COR-L47 (cell line): ENCODE data around the gene RUNX1.

ENCODE experiments used
- DNase-seq: peaks from one replicate; lab custom pipeline; 2025; lab: John Stamatoyannopoulos, UW

Gene RUNX1

DNA sequence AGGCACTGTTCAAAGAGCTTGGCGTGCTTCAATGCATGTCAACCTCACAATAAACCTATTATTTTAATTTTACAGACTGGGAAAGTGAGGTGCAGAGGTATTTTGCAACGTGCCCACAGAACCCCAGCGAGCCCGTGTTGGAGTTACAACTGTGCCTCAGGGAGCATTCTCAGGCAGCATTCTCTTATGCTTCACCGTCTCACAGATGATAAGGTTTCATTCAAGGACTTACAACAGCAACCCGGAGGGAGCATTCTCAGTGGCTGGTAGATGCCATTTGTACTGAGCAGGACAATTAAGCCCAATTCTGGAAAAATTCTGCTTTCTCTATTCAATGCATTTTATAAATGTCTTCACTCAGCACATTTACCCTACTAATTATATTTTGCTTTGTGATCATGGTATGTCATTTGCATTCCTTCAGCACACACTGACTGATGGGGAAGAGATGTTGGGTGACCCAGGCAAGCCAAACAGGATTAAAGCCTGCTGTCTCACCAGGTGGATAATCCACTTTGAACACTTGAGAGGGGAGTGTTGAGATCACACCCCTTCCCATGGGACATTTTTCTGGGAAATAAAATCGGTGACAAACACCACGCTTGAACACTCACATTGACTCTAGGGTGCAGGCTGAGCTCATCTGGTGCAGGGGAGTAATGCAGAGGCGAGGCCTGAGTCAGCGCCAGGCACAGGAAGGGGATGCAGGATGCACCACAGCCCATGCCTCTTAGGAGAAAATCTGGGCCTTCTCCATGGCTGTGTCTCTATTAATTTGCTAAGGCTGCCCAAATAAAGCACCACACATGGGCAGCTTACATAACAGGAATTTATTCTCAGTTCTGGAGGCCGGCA, 266.4 kb downstream of the RUNX1 start:
- no peak for DNase-seq

DNA sequence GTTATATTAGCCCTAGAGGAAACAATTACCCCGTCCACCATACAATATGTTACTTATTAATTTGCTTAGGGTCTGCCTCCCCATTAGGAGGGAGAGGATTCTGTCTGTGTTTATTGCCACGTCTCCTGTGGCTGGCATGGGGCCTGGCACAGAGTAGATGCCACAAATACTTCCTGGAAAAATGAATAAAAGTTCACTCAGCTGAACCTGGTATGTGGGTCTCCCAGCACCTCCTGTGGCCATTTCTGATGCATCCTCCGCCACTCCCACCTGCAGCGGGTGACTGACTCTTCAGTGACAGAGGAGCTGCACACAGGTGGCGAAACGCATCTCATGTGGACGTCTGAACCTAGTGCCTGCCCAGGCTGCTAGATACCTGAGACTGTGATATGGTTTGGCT, 267.6 kb downstream of the RUNX1 start:
- no peak for DNase-seq

GRCh38 chr21:34779860-34780259, 269.2 kb downstream of the RUNX1 start:
- DNase-seq: no peak

DNA sequence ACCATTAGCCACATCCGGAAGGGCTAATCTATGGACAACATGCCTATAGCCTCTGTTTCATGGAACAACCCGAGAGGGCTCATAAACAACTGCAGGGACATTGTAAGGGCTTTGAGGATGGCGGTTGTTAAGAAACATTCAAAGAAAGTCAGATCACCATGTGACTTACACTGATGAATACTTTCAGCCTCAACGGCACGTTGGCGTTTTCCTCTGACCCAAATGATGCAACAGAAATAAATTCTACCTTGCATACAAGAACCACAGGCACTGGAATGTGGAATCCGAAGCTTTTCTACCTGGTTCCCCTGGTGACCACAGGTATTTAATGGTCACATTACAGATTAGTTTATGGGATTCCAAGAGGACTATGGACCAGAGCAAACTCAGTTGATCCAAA, 273.3 kb downstream of the RUNX1 start:
- DNase-seq: no peak

DNA sequence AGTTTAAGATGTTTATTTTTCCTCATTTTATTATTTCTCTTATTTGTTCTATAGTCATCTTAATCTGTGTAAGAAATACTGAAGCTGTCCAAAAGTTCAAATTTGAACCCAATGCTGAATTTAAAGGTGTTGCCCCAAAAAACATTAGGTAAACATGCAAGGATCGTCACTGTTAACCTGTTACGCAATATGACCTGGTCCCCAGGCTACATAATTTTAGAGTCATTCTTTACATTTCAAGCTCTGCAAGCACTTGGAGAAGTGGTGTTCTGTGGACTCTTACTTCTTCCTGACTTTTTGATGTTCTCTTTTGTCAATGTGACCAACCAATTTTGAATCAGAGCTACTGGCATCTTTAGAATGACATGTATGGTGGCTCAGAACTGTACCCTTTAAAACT, 274.4 kb downstream of the RUNX1 start:
- no peak for DNase-seq

DNA sequence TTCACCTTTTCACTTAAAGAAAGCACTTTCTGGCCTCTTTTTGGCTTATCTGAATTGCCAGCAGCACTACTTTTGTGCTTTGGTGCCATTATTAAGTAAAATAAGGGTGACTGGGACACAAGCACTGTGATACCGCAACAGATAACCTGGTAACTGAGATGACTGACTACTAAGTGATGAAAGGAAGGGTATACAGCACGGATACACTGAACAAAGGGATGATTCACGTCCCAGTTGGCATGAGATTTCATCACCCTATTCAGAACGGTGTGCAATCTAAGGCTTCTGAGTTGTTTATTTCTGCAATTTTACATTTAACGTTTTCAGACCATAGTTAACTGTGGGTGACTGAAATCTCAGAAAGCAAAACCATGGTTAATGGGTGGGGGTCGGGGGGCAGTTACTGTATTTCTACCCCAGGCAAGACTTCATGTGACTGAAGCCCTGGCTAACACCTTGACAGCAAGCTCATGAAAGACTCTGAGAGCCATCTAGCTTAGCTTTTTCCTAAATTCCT, 277.5 kb downstream of the RUNX1 start:
- DNase-seq: no peak

- no peak for DNase-seq
Measured at GRCh38 chr21:34770576-34770975, 278.5 kb downstream of the RUNX1 start.

GRCh38 chr21:34768326-34768725, 280.8 kb downstream of the RUNX1 start:
- DNase-seq: no peak

DNA sequence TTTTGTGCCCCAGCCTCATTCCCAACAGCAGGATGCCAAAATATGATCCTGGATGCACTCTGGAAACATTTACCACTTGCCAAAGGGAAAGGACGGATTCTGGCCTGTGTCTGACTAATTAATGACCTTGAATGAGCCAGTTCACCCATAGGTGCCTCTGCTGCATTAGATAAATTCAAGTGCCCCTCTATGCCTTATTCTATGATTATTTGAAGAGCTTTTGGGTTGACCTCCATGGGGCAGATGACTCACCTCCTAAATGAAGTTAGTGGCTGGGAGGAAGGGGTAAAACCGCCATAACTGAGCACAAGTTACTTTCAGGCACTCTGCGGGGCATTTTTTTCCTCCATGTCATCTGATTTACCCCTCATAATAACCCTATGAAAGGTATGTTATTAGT, 282.2 kb downstream of the RUNX1 start:
- DNase-seq: no peak

GRCh38 chr21:34765619-34766018, 283.5 kb downstream of the RUNX1 start:
- DNase-seq: no peak

DNA sequence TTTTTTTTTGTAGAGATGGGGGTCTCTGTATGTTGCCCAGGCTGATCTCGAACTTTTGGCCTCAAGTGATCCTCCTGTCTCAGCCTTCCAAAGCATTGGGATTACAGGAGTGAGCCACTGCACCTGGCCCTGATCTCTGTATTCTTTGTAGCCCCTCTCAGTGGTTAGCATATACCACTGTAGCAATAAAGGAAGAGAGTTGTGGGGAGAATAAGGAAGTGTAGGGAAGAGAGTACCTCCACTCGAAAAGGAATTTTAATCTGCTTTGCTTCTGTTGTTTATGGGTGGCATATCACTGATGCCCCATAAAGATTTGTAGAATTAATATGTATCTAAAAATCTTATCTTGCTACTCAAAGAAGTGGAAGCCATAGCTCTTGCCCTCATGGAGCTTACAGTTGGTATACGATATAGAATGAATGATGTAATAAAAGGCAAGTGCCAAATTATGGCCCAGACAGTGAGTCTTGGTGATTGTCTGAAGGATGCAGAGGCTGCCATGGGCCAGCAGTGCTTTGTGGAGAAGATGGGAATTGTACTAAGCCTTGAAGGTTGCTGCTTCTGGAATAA, 284.3 kb downstream of the RUNX1 start:
- no peak for DNase-seq

GRCh38 chr21:34762786-34763185, 286.3 kb downstream of the RUNX1 start:
- no peak for DNase-seq

DNA sequence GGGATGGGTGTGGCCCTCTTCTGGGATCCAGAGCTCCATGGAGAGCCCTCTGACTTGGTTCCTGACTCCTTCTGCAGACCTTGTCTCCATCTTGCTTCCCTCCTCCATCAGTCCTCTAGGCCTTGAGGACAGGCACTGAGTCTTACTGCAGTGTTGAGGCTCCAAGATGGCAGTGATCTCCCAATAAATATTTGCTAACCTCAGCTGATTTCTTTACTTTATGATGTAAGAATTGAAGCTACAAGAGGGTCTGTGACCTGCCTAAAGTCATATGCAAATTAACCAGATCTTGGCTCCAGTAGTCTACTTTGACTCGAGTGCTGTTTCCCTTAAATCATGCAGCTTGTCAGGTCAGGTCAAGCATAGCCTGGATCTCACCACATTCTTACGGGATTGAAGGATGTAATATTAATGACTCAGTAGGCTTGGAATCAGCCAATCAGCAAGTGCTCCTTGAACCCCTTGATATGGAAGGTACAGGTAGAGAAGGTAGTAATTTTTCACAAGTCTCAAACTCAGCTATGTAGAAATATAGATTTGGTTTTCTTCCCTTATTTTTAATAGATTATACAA, 287.3 kb downstream of the RUNX1 start:
- no peak for DNase-seq

GRCh38 chr21:34754690-34755647, 294.1 kb downstream of the RUNX1 start:
- no peak for DNase-seq

GRCh38 chr21:34748862-34749261, 300.2 kb downstream of the RUNX1 start:
- DNase-seq: no peak

- peak; percentile 73 for DNase-seq
Measured at GRCh38 chr21:34745557-34746255, 303.4 kb downstream of the RUNX1 start.

- DNase-seq: peak; percentile 23
Measured at GRCh38 chr21:34744801-34745200, 304.3 kb downstream of the RUNX1 start.

GRCh38 chr21:34743831-34744230, 305.3 kb downstream of the RUNX1 start:
- no peak for DNase-seq

DNA sequence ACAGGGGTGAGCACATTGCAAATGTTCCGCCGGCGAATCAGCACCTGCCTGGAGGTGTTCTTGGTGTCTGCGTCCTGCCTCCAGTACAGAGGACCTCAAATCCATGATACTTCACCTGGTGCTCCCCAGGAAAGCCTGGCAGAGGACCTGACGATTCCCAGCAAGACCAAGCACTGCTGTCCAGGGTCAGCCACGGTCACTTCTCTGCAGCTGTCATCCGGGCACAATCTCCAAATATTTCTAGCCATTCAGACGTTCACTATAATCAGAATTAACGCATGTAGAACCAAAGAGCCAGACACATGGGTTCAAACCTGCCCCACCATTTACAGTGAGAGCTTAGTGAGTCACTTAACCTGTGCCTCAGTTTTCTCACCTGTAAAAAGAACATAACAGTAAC, 305.8 kb downstream of the RUNX1 start:
- DNase-seq: no peak

DNA sequence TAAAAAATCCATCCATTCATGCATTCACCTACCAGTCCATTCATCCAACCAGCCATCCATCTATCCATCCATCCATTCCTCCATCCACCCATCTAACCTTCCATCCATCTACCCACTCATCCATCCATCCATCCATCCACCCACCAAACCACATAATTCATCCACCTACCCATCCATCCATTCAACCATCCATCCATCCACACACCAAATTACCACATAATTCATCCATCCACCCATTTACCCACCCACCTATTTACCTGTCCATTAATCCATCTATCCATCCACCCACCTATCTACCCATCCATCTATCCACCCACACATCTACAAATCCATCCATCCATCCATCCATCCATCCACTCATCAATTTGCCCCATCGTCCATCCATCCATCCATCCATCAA, 308.9 kb downstream of the RUNX1 start:
- no peak for DNase-seq
